GM12891 (cell line): Measurements from ENCODE around the gene SMOC2.

Source experiments
- POLR2A ChIP-seq: IDR thresholded peaks from 2 replicates; pipeline ENCODE4 v1.6.1; 2011; ENCODE audit warnings: low read depth, low read length, control low read depth
- POLR2AphosphoS5 ChIP-seq: IDR thresholded peaks from 2 replicates; pipeline ENCODE4 v1.6.1; 2011; ENCODE audit warnings: low read depth, low read length, control low read depth
- TAF1 ChIP-seq: IDR thresholded peaks from 2 replicates; pipeline ENCODE4 v1.6.1; 2011; ENCODE audit warnings: low read depth, low read length, control low read depth

DNA sequence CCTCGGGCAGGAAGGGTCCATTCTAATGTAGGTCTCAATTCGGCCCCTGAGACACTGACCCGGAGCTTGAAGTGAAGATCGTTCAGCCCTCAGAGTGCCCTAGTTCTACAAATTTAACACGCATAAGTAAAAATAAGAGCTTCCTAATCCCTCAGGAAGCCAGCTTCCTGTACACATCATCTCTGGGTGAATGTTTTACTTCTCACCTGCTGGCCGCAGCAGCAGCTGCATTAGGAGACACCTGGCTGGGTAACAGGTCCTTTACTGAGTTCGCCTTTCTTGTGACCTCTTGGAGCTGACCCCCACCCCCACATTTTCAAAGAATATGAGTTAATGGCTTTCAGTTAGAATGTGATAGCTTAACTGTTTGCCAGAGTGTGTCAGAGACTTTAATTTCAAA lies 165.0 kb downstream of the SMOC2 start:
- TF ChIP-seq POLR2AphosphoS5, result no peak
- no peak for TF ChIP-seq TAF1
- TF ChIP-seq POLR2A, result no peak
